ENCODE data around the gene THSD7A. TPM values are rescaled to one million over a fixed set of nuclear protein-coding genes. Genes with fewer than 3 reads are reported as not detected.

Gene THSD7A
- total RNA-seq, 1 donor from 2014 or later = 3.5 TPM

GRCh38 chr7:11473220-11473619, 358.8 kb downstream of the THSD7A start:
- TF ChIP-seq CTCF (IDR thresholded peaks at IDR 0.05; ENCODE audit: insufficient read depth, low read depth, low read length) = no peak
- TF ChIP-seq EZH2 (IDR thresholded peaks at IDR 0.05; ENCODE audit: insufficient read depth, low read length) = no peak
- no peak overlapping the region for H3K4me3 Mint-ChIP-seq (ENCODE audit: unreplicated experiment)

GRCh38 chr7:11472646-11473045, 359.4 kb downstream of the THSD7A start:
- Mint-ChIP-seq H3K36me3 (ENCODE audit: low read depth, unreplicated experiment) (no peaks in the 10 kb centered on the region), H3K27ac (ENCODE audit: unreplicated experiment) (no peak overlapping the region), H3K4me3 (ENCODE audit: unreplicated experiment) (no peak overlapping the region), H3K4me1 (ENCODE audit: low read depth, unreplicated experiment) (no peaks in the 10 kb centered on the region), H3K27me3 (ENCODE audit: low read depth, unreplicated experiment) (no peaks in the 10 kb centered on the region), H3K9me3 (ENCODE audit: unreplicated experiment) (no peaks in the 10 kb centered on the region)
- Histone ChIP-seq H3K4me1 (ENCODE audit: insufficient read depth, low read length) (no peaks in the 10 kb centered on the region), H3K9me3 (ENCODE audit: insufficient read depth, low read depth, low read length) (no peaks in the 10 kb centered on the region), H3K79me2 (ENCODE audit: insufficient read depth, low read length) (no peaks in the 10 kb centered on the region), H3K4me2 (ENCODE audit: low read length) (no peak overlapping the region), H3K4me3 (ENCODE audit: insufficient read depth, low read depth, low read length) (no peak overlapping the region), H4K20me1 (ENCODE audit: insufficient read depth, low read length) (no peaks in the 10 kb centered on the region), H3K9ac (ENCODE audit: low read length) (no peak overlapping the region), H3K27me3 (ENCODE audit: insufficient read depth, low read length) (no peaks in the 10 kb centered on the region), H3K36me3 (ENCODE audit: insufficient read depth, low read length) (no peaks in the 10 kb centered on the region), H2AFZ (ENCODE audit: low read depth, low read length) (no peak overlapping the region), H3K27ac (ENCODE audit: low read depth, low read length) (no peak overlapping the region)
- FAIRE-seq (no peak), DNase-seq (ENCODE audit: low read depth) (no peak)
- TF ChIP-seq EZH2 (IDR thresholded peaks at IDR 0.05; ENCODE audit: insufficient read depth, low read length) = no peak
- no peak for TF ChIP-seq CTCF (IDR thresholded peaks at IDR 0.05; ENCODE audit: insufficient read depth, low read depth, low read length)

More at GRCh38 chr7:11473220-11473619, 358.8 kb downstream of the THSD7A start:
- Histone ChIP-seq H3K79me2 (ENCODE audit: insufficient read depth, low read length) (no peaks in the 10 kb centered on the region), H3K9me3 (ENCODE audit: insufficient read depth, low read depth, low read length) (no peaks in the 10 kb centered on the region), H3K4me3 (ENCODE audit: insufficient read depth, low read depth, low read length) (no peak overlapping the region), H3K4me2 (ENCODE audit: low read length) (no peak overlapping the region), H4K20me1 (ENCODE audit: insufficient read depth, low read length) (no peaks in the 10 kb centered on the region), H3K36me3 (ENCODE audit: insufficient read depth, low read length) (no peaks in the 10 kb centered on the region), H3K4me1 (ENCODE audit: insufficient read depth, low read length) (no peaks in the 10 kb centered on the region), H3K27ac (ENCODE audit: low read depth, low read length) (no peak overlapping the region), H3K9ac (ENCODE audit: low read length) (no peak overlapping the region), H3K27me3 (ENCODE audit: insufficient read depth, low read length) (no peaks in the 10 kb centered on the region), H2AFZ (ENCODE audit: low read depth, low read length) (no peak overlapping the region)
- FAIRE-seq = no peak
- Mint-ChIP-seq H3K27me3 (ENCODE audit: low read depth, unreplicated experiment) (no peaks in the 10 kb centered on the region), H3K4me1 (ENCODE audit: low read depth, unreplicated experiment) (no peaks in the 10 kb centered on the region), H3K36me3 (ENCODE audit: low read depth, unreplicated experiment) (no peaks in the 10 kb centered on the region), H3K9me3 (ENCODE audit: unreplicated experiment) (no peaks in the 10 kb centered on the region), H3K27ac (ENCODE audit: unreplicated experiment) (no peak overlapping the region)
- no peak for DNase-seq (ENCODE audit: low read depth)

- no peak for TF ChIP-seq EZH2 (IDR thresholded peaks at IDR 0.05; ENCODE audit: insufficient read depth, low read length)
- TF ChIP-seq CTCF (IDR thresholded peaks at IDR 0.05; ENCODE audit: insufficient read depth, low read depth, low read length) = no peak
- Histone ChIP-seq H3K27me3 (ENCODE audit: insufficient read depth, low read length) (no peaks in the 10 kb centered on the region), H2AFZ (ENCODE audit: low read depth, low read length) (no peak overlapping the region), H3K4me3 (ENCODE audit: insufficient read depth, low read depth, low read length) (no peak overlapping the region), H3K27ac (ENCODE audit: low read depth, low read length) (no peak overlapping the region), H3K36me3 (ENCODE audit: insufficient read depth, low read length) (no peaks in the 10 kb centered on the region), H3K79me2 (ENCODE audit: insufficient read depth, low read length) (no peaks in the 10 kb centered on the region), H3K4me2 (ENCODE audit: low read length) (no peak overlapping the region), H3K9ac (ENCODE audit: low read length) (no peak overlapping the region), H3K9me3 (ENCODE audit: insufficient read depth, low read depth, low read length) (no peaks in the 10 kb centered on the region), H3K4me1 (ENCODE audit: insufficient read depth, low read length) (no peaks in the 10 kb centered on the region), H4K20me1 (ENCODE audit: insufficient read depth, low read length) (no peaks in the 10 kb centered on the region)
- DNase-seq (ENCODE audit: low read depth) = no peak
- H3K9me3 Mint-ChIP-seq (ENCODE audit: unreplicated experiment) = no peaks in the 10 kb centered on the region
- no peaks in the 10 kb centered on the region for H3K27me3 Mint-ChIP-seq (ENCODE audit: low read depth, unreplicated experiment)
- H3K36me3 Mint-ChIP-seq (ENCODE audit: low read depth, unreplicated experiment) = no peaks in the 10 kb centered on the region
- no peak overlapping the region for H3K27ac Mint-ChIP-seq (ENCODE audit: unreplicated experiment)
- H3K4me3 Mint-ChIP-seq (ENCODE audit: unreplicated experiment) = no peak overlapping the region
- no peaks in the 10 kb centered on the region for H3K4me1 Mint-ChIP-seq (ENCODE audit: low read depth, unreplicated experiment)
- FAIRE-seq = no peak
Observed at GRCh38 chr7:11471255-11471654, 360.7 kb downstream of the THSD7A start.
